ENCODE results near the gene STK32C. TPM values are rescaled to one million over a fixed set of nuclear protein-coding genes. Genes with fewer than 3 reads are reported as not detected.

The STK32C gene
- total and polyA plus RNA-seq, 10 of the 15 experiments (the other 5 are each of a cell fraction or from before 2014, with no cell fraction given): 1.5 to 18.1 (median 6.4) TPM

DNA sequence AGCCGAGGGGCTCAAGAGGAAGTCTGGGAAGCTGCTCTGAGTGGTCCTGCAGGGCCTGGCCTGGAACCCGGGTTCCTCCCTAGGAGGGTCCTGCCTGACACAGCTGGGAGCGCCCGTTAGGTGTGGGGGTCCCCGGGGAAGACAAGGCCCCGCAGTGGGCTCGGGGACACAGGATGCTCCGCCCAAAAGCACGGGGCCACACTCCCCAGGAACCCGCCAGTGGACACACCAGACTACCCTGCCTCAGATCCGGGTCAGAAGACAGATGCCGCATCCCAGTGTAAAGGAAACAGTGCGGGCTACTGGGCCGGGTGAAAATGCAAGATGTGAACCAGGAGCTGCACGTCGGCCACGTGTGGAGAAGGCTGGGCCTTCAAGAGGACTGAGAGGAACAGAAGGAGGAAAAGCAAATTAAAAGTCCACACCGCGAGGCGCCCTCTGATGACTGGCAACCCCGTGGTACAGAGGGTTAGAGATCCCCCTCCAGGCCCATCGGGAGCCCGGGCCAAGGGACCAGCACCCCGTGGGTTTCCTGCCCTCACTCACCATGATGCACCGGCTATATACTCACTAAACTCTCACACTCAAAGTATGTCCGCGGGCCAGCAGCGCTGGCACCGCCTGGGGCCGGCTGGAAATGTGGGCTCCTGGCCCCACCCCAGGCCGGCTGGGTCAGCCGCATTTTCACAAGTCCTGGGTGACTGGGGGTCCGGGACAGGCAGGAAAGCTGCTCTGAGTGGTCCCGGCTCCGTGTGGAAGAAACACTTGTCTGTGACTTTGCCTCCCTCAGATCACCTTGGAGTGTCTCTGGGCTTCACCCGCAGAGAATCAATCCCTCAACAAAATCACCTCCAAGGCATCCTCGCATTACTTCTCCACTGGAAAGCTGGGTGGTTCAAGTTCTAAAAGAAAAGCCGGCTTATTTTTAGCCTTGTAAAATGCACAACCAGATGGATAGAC, 6.1 kb downstream of the STK32C start (continued):
- TF ChIP-seq, protein P1, sequence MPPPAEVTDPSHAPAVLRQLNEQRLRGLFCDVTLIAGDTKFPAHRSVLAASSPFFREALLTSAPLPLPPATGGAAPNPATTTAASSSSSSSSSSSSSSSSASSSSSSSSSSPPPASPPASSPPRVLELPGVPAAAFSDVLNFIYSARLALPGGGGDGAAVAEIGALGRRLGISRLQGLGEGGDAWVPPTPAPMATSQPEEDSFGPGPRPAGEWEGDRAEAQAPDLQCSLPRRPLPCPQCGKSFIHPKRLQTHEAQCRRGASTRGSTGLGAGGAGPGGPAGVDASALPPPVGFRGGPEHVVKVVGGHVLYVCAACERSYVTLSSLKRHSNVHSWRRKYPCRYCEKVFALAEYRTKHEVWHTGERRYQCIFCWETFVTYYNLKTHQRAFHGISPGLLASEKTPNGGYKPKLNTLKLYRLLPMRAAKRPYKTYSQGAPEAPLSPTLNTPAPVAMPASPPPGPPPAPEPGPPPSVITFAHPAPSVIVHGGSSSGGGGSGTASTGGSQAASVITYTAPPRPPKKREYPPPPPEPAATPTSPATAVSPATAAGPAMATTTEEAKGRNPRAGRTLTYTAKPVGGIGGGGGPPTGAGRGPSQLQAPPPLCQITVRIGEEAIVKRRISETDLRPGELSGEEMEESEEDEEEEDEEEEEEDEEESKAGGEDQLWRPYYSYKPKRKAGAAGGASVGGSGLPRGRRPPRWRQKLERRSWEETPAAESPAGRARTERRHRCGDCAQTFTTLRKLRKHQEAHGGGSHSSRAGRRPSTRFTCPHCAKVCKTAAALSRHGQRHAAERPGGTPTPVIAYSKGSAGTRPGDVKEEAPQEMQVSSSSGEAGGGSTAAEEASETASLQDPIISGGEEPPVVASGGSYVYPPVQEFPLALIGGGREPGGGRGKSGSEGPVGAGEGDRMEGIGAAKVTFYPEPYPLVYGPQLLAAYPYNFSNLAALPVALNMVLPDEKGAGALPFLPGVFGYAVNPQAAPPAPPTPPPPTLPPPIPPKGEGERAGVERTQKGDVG (CRISPR knock-in tag; IDR thresholded peaks at IDR 0.05): no peak
- TF ChIP-seq BRCA1 (IDR thresholded peaks at IDR 0.05; ENCODE audit: low read depth, low read length): no peak
- no peak for TF ChIP-seq HDAC2 (IDR thresholded peaks at IDR 0.05)
- TF ChIP-seq, protein P2, sequence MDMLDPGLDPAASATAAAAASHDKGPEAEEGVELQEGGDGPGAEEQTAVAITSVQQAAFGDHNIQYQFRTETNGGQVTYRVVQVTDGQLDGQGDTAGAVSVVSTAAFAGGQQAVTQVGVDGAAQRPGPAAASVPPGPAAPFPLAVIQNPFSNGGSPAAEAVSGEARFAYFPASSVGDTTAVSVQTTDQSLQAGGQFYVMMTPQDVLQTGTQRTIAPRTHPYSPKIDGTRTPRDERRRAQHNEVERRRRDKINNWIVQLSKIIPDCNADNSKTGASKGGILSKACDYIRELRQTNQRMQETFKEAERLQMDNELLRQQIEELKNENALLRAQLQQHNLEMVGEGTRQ (IDR thresholded peaks at IDR 0.05; ENCODE audit: borderline replicate concordance, low read depth, low read length): no peak
- TF ChIP-seq CTCF (IDR thresholded peaks at IDR 0.05 in 2 of 3, conservative IDR thresholded peaks at IDR 0.05 in 1 of 3; ENCODE audit: control insufficient read depth in 2 of 3, extremely low read depth in 1 of 3, insufficient read depth in 1 of 3, low read depth in 3 of 3, low read length in 3 of 3): no peak
- TF ChIP-seq ATF3 (IDR thresholded peaks at IDR 0.05; ENCODE audit: borderline replicate concordance, extremely low read depth, low read depth, low read length): no peak
- TF ChIP-seq, protein P3, sequence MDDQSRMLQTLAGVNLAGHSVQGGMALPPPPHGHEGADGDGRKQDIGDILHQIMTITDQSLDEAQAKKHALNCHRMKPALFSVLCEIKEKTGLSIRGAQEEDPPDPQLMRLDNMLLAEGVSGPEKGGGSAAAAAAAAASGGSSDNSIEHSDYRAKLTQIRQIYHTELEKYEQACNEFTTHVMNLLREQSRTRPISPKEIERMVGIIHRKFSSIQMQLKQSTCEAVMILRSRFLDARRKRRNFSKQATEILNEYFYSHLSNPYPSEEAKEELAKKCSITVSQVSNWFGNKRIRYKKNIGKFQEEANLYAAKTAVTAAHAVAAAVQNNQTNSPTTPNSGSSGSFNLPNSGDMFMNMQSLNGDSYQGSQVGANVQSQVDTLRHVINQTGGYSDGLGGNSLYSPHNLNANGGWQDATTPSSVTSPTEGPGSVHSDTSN (IDR thresholded peaks at IDR 0.05; ENCODE audit: insufficient replicate concordance, low read depth, low read length): no peak

Measured in GM12878 (cell line).